Measurements from ENCODE around the gene CNOT6L. TPM values are rescaled to one million over a fixed set of nuclear protein-coding genes. Genes with fewer than 3 reads are reported as not detected.

Gene CNOT6L
- total and polyA plus RNA-seq, 2 of the 13 experiments (the other 11 are each of a cell fraction or from before 2014, with no cell fraction given), result 7.9 to 13.5 TPM

GRCh38 chr4:77818602-77819403, at the start of gene CNOT6L (continued):
- 0 out of 2 replicates have a peak, but pooled peaks have one; percentile 10 for TF ChIP-seq RAD21 (CRISPR knock-in tag; IDR thresholded peaks at IDR 0.05)
- TF ChIP-seq THAP11 (CRISPR knock-in tag; IDR thresholded peaks at IDR 0.05), result 0 out of 2 replicates have a peak, but pooled peaks have one; percentile 24
- peak; percentile 32 for TF ChIP-seq ASH2L (IDR thresholded peaks at IDR 0.05; ENCODE audit: insufficient read length, low read depth, low read length)
- TF ChIP-seq ZNF124 (CRISPR knock-in tag; IDR thresholded peaks at IDR 0.05), result 0 out of 2 replicates have a peak, but pooled peaks have one; percentile 39
- TF ChIP-seq IRF9 (CRISPR knock-in tag; IDR thresholded peaks at IDR 0.05; ENCODE audit: borderline replicate concordance), result 0 out of 2 replicates have a peak, but pooled peaks have one; percentile 15
- peak; percentile 41; the same call in 1 of the 2 replicates for TF ChIP-seq ZNF563 (CRISPR knock-in tag; IDR thresholded peaks at IDR 0.05)
- 0 out of 2 replicates have a peak, but pooled peaks have one; percentile 65 for TF ChIP-seq ETS1 (CRISPR knock-in tag; IDR thresholded peaks at IDR 0.05)
- TF ChIP-seq ZFP91 (CRISPR knock-in tag; IDR thresholded peaks at IDR 0.05; ENCODE audit: borderline replicate concordance), result peak; percentile 12; the same call in 1 of the 2 replicates
- 0 out of 2 replicates have a peak, but pooled peaks have one; percentile 38 for TF ChIP-seq ERF (CRISPR knock-in tag; IDR thresholded peaks at IDR 0.05)
- peak; percentile 18; the same call in 1 of the 2 replicates for TF ChIP-seq FOXK1 (CRISPR knock-in tag; IDR thresholded peaks at IDR 0.05; ENCODE audit: borderline replicate concordance, low read depth)
- 0 out of 2 replicates have a peak, but pooled peaks have one; percentile 56 for TF ChIP-seq ATF6 (CRISPR knock-in tag; conservative IDR thresholded peaks at IDR 0.05)
- peak; percentile 66 for TF ChIP-seq ARNT2 (CRISPR knock-in tag; IDR thresholded peaks at IDR 0.05; ENCODE audit: low read depth)
- TF ChIP-seq KDM5B (CRISPR knock-in tag; IDR thresholded peaks at IDR 0.05; ENCODE audit: borderline replicate concordance), result peak; percentile 17; the same call in 1 of the 2 replicates
- TF ChIP-seq RARA (CRISPR knock-in tag; IDR thresholded peaks at IDR 0.05), result no peak
- peak; percentile 11; the same call in 1 of the 2 replicates for TF ChIP-seq ZNF777 (CRISPR knock-in tag; IDR thresholded peaks at IDR 0.05)
- peak; percentile 63 for TF ChIP-seq ZNF687 (CRISPR knock-in tag; IDR thresholded peaks at IDR 0.05)
- TF ChIP-seq ZSCAN21 (CRISPR knock-in tag; IDR thresholded peaks at IDR 0.05; ENCODE audit: borderline replicate concordance), result 0 out of 2 replicates have a peak, but pooled peaks have one; percentile 19
